Central memory CD8-positive, alpha-beta T cell (primary cell): ENCODE measurements around the gene APBA2.

Experiments
- ATAC-seq: fragments of 150-1000 bp; cut with Tn5 transposase; replicated peaks from 2 replicates; pipeline ENCODE4 v1.10.0; 2022; ENCODE audit warnings: mild to moderate bottlenecking, moderate FRiP score, moderate number of reproducible peaks; ENCODE audit not compliant: poor library complexity, severe bottlenecking; ENCODE audit errors: extremely low read depth
- DNase-seq, 2 donors: peaks; one replicate each; pipeline ENCODE4 v3.0.0; 2021; ENCODE audit warnings: low spot score in 2 of 2
- H3K27ac Mint-ChIP-seq: one replicate; pipeline ENCODE4 v1.8.0; 2022; ENCODE audit warnings: low read depth, mild to moderate bottlenecking, moderate library complexity, mixed read lengths
- H3K27me3 Mint-ChIP-seq: one replicate; pipeline ENCODE4 v1.8.0; 2022; ENCODE audit warnings: mixed read lengths
- H3K36me3 Mint-ChIP-seq: one replicate; pipeline ENCODE4 v1.8.0; 2022; ENCODE audit warnings: mild to moderate bottlenecking, moderate library complexity, mixed read lengths; ENCODE audit not compliant: insufficient read depth
- H3K4me1 Mint-ChIP-seq: one replicate; pipeline ENCODE4 v1.8.0; 2022; ENCODE audit warnings: mixed read lengths
- H3K4me3 Mint-ChIP-seq: one replicate; pipeline ENCODE4 v1.8.0; 2022; ENCODE audit warnings: mild to moderate bottlenecking, moderate library complexity, mixed read lengths
- H3K9me3 Mint-ChIP-seq: one replicate; pipeline ENCODE4 v1.8.0; 2022; ENCODE audit warnings: mixed read lengths

Gene APBA2

DNA sequence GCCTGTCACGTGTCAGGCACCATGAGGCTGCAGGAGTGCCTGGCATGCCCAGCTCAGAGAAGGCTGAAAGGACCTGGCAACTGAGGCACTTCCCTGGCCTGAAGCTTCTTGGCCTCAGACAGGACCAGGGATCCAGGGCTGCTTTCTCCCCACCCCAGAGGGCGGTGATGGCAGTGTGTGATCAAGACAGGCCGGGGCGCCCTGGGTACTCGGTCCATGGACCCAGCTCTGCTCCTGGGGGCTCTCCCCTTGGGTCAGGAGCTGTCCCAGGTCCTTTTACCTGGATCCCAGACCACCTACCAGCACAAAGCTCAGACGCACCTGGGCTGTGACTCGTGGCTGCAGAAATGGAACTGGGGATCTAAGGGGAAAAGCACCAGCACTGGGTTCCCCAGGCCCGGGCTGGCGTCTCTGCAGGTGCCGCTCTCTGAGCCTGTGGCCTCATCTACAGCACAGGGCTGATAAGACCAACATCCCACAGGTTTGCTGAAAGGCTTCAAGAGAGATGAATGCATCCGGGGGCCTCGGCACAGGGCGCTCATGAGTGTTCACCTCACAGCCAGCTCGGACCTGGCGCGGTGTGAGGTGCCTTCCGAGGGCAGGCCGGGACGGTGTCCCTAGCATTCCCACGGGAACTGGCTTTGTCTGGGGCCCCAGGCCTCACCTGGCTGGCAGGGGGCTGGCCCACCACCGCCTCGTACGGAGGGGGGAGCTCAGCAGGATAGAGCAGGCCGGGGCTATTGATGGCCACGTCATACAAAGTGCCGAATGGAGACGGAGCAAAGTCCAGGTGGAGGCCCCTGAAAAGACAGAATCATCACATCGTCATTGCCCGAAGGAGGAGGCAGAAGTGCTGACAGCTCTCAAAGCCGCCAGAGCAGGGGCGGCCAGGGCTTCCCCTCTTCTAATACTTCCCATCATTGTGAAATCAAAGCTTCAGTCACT lies 250.2 kb downstream of the APBA2 start:
- no peaks in the 10 kb centered on the region for H3K9me3 Mint-ChIP-seq
- no peak overlapping the region for H3K4me3 Mint-ChIP-seq
- peaks cover 6% of the 10 kb centered on the region for H3K36me3 Mint-ChIP-seq
- peaks cover 49% of the 10 kb centered on the region for H3K27me3 Mint-ChIP-seq
- H3K27ac Mint-ChIP-seq, result no peak overlapping the region
- DNase-seq (no peak), ATAC-seq (no peak)
- peaks cover 16% of the 10 kb centered on the region for H3K4me1 Mint-ChIP-seq

- DNase-seq (no peak), ATAC-seq (no peak)
- Mint-ChIP-seq H3K36me3 (peaks cover 6% of the 10 kb centered on the region), H3K4me3 (no peak overlapping the region), H3K27me3 (peaks cover 65% of the 10 kb centered on the region), H3K9me3 (no peaks in the 10 kb centered on the region), H3K27ac (no peak overlapping the region), H3K4me1 (peaks cover 8% of the 10 kb centered on the region)
Observed at GRCh38 chr15:29138260-29138659, 252.5 kb downstream of the APBA2 start.

DNA sequence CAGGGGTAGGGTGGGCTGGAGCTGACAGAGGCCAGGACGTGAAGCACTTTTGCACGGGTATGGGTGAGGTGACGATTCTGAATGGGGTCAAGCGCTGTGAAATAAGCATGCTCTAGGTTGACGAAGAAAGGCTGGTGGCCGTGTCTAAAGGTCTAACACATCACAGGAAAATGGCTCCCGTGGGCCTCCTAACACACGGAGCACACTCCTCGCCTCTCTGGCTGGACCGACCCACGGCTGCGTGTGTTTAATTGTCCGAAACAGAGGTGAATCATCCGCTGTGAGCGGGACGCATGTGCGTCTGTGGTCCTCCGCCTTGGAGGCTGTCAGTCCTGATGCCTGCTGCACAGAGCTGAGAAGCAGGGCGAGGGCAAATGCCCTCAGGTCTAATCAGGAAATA lies 253.3 kb downstream of the APBA2 start:
- no peak for DNase-seq
- peaks cover 8% of the 10 kb centered on the region for H3K4me1 Mint-ChIP-seq
- H3K36me3 Mint-ChIP-seq, result peaks cover 6% of the 10 kb centered on the region
- no peaks in the 10 kb centered on the region for H3K9me3 Mint-ChIP-seq
- H3K27me3 Mint-ChIP-seq, result peaks cover 65% of the 10 kb centered on the region
- H3K27ac Mint-ChIP-seq, result no peak overlapping the region
- no peak overlapping the region for H3K4me3 Mint-ChIP-seq
- ATAC-seq, result no peak

DNA sequence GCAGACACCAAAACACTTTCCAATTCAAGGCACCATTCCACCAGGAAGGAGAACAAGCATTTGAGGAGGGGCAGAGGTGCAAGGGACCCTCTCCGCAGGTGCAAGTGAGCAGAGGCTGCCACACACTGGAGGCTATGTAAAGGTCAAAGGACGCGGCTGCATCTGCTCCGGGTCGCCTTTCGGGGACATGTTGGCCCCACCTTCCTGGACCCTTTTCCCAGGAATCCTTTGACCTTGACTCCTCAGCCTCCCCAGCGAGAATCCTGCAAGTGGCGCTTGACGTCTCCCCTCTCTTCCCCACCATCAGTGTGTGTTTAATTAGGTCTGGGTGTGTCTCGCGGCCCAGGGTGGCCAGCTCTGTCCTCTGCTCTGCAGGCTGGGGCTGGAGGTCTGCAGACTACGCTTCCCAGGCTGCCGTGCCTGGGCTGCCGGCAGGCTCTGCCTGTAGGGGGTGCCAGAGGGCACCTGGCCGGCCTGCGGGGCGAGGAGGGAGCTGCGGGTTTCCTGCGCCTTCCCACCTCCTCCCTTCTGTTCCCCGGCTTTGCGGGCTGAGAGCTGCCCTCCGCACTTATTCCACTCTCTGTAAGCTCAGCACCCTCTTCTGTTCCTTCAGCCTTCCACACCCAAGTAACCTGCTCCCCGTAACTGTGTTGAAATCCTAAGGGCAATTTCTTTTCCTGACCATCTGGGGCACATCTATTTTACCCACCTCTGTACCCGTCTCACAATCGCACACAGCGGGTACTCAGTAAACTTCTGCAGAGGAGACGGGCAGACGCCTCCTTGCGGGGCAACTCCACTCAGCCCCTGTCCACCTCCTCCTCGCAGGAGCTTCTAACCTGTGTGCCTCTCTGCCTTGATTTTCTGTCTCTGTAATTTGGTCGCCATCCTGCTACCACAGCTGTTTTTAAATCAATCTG lies 254.0 kb downstream of the APBA2 start:
- Mint-ChIP-seq H3K4me1 (peaks cover 8% of the 10 kb centered on the region), H3K27ac (no peak overlapping the region), H3K27me3 (peaks cover 67% of the 10 kb centered on the region), H3K9me3 (no peaks in the 10 kb centered on the region), H3K36me3 (peaks cover 3% of the 10 kb centered on the region), H3K4me3 (no peak overlapping the region)
- DNase-seq (peak; percentile 23 to 30), ATAC-seq (peak; percentile 46)

DNA sequence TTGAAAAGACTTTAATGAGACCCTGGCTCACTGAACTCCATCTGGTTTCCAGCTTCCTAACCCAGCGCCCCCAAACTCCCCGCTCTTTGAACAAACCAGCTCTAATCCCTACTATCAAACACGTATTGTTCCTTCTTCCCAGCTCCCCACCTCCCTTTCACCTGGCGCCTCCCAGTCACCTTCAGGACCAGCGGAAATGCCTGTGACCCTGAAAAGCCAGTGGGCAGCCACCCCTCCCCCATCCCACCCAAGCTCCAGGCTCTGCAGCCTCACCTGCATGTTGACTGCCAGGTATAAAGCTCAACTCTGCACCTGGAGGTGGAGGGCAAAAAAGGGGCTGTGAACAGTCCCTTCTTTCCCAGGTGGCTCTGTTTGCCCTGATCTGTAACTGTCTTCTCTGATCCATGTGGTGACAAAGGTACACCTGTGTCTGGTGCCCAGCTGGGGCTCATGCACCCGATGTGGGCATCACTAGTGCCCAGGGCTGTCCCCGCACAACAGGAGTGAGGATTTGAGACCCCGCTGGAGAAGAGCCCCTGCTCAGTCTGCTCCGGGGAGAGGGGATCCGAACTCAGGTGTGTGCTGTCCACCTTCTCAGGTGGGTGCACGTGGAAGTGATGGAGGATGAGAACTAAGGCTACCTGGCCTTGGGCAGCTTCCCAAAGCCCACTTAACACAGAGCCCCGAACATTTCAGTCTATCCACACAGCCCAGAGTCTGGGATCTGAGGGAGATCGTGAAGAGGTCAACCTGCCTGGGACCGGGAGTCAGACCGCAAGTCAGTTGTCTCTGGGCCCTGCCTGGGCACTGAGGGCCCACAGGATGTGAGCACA lies 254.9 kb downstream of the APBA2 start:
- ATAC-seq (no peak), DNase-seq (no peak)
- no peaks in the 10 kb centered on the region for H3K9me3 Mint-ChIP-seq
- H3K4me3 Mint-ChIP-seq, result no peak overlapping the region
- peaks cover 2% of the 10 kb centered on the region for H3K36me3 Mint-ChIP-seq
- H3K4me1 Mint-ChIP-seq, result peaks cover 8% of the 10 kb centered on the region
- H3K27ac Mint-ChIP-seq, result no peak overlapping the region
- H3K27me3 Mint-ChIP-seq, result peaks cover 67% of the 10 kb centered on the region

DNA sequence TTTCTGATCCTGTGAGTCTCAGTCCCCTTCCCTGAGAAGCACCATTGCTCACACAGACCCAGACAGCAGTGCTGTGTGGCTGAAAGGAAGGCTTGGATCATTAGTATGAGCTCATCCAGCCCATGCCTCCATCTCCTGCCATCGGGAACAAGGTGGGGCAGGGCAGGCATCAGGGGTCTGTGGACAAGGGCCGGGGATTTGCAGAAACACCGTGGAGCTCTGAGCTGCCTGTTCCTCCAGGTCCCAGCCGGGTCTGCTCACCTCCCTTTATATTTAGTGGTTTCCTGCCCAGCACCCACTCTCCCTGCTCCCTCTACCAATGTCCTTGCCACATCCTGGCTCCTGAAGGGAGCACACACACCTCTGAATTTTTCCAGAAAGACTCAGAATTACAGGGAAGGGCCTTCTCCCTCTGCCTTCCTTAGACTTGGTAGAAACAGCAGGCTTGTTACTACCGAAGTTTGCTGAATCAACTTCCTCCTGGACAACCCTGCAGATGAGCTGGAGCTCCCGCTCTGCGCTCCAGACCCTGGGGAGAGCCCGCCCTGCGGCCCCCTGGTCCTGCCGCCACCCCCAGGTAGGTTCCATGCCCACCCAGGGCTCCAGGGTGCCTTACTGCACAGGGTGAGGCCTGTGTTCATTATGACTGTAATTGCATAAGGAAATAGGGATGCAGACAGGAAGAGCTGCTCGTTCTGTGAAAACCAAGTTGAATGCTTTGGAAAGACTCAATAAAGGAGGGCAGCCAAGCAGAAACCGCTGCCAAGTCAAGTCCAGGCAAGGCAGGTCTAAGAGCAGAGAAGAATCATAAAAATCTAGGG lies 255.7 kb downstream of the APBA2 start:
- DNase-seq, result peak in 1 of 2 donors; percentile 6
- Mint-ChIP-seq H3K4me3 (no peak overlapping the region), H3K27me3 (peaks cover 67% of the 10 kb centered on the region), H3K27ac (no peak overlapping the region), H3K4me1 (peaks cover 8% of the 10 kb centered on the region), H3K9me3 (no peaks in the 10 kb centered on the region), H3K36me3 (peaks cover 2% of the 10 kb centered on the region)
- no peak for ATAC-seq

GRCh38 chr15:29142129-29142747 lies 256.5 kb downstream of the APBA2 start:
- no peak overlapping the region for H3K27ac Mint-ChIP-seq
- H3K4me1 Mint-ChIP-seq, result peaks cover 8% of the 10 kb centered on the region
- H3K36me3 Mint-ChIP-seq, result peaks cover 2% of the 10 kb centered on the region
- no peak overlapping the region for H3K4me3 Mint-ChIP-seq
- DNase-seq, result peak; percentile 3 to 10
- H3K27me3 Mint-ChIP-seq, result peaks cover 67% of the 10 kb centered on the region
- H3K9me3 Mint-ChIP-seq, result no peaks in the 10 kb centered on the region
- no peak for ATAC-seq

DNA sequence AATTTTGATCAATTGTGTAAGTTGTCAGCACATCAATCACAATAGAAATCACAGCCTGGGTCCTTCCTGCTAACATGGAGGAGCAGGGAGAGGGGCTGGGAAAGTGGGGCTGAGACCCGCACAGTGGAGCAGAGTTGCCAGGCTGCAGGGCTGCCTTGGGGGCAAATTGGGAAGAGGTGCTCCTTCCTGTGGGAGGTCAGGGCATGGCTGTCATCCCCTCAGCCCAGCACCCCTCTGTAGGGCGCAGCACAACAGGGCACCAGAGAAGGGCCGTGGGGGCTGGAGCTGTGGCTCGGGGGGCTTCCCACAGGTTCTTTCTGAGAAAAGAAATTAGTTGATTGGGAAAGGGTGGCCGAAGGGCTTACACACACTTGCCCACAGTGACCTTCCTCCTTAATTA lies 257.5 kb downstream of the APBA2 start:
- Mint-ChIP-seq H3K27me3 (peaks cover 62% of the 10 kb centered on the region), H3K4me1 (peaks cover 8% of the 10 kb centered on the region), H3K9me3 (no peaks in the 10 kb centered on the region), H3K27ac (no peak overlapping the region), H3K36me3 (peaks cover 2% of the 10 kb centered on the region), H3K4me3 (no peak overlapping the region)
- DNase-seq (peak in 1 of 2 donors; percentile 4), ATAC-seq (no peak)

DNA sequence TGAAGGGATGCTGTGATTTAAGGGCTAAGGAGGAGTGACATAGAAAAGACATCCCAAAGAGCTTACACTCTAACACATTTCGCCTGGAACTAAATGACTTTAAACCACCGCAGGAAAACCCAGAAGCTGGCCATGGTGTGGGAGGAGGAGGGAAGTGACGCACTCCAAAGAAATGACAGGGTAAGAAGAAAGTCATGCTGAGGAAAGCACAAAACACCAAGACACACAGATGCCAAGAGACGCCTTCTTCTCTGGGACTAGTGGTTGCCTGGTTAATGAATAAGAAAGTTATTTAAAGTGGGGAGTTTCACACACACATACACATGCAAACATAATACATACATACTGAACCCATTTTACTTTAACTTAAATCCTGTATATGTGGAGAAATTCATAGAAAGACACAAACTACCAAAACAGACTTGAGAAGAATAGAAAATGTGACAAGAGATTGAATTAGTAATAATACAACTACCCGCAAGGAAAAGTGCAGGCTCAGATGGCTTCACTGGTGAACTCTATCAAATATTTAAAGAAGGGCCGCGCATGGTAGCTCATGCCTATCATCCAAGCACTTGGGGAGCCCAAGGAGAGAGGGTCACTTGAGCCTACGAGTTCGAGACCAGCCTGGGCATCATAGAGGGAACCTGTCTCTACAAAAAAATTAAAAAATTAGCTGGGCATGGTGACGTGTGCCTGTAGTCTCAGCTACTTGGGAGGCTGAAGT lies 258.3 kb downstream of the APBA2 start:
- H3K36me3 Mint-ChIP-seq, result no peaks in the 10 kb centered on the region
- no peak for ATAC-seq

DNA sequence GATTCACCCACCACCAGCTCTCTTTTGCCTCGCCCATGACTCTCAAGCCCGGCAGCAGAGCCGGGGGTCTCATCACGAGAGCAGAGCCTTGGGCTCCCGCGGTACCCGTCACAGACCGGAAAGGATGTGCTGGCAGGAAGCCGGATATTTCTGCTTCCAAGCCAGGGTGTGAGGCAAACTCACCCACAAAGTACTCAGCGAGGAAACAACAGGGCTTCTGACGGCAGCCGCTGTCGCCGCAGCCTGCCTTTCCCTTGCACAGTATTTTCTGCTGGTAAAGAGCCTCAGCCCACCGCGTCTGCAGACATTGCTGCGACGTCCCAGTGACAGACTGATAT lies 263.9 kb downstream of the APBA2 start:
- H3K36me3 Mint-ChIP-seq, result no peaks in the 10 kb centered on the region
- DNase-seq (no peak), ATAC-seq (no peak)
- no peak overlapping the region for H3K4me3 Mint-ChIP-seq
- H3K9me3 Mint-ChIP-seq, result no peaks in the 10 kb centered on the region
- peaks cover 13% of the 10 kb centered on the region for H3K27me3 Mint-ChIP-seq
- H3K4me1 Mint-ChIP-seq, result no peaks in the 10 kb centered on the region
- no peak overlapping the region for H3K27ac Mint-ChIP-seq

More for the DNA sequence above, 258.3 kb downstream of the APBA2 start:
- H3K4me3 Mint-ChIP-seq, result no peak overlapping the region
- peaks cover 55% of the 10 kb centered on the region for H3K27me3 Mint-ChIP-seq
- no peak overlapping the region for H3K27ac Mint-ChIP-seq
- H3K9me3 Mint-ChIP-seq, result no peaks in the 10 kb centered on the region
- peaks cover 8% of the 10 kb centered on the region for H3K4me1 Mint-ChIP-seq
- DNase-seq, result no peak
